Thyroid gland (tissue), 4 donors: Measurements from ENCODE around the gene PYGM. TPM values are rescaled to one million over a fixed set of nuclear protein-coding genes. Genes with fewer than 3 reads are reported as not detected.
"Not testable (repeated sequence)": the region's sequence is repeated elsewhere in the genome, so short reads cannot be mapped to it uniquely, and the experiment has no call there.

Experiments
- DNase-seq, 2 donors: peaks; one replicate each; pipeline ENCODE4 v3.0.0-alpha.2; 2019
- H3K27ac ChIP-seq, 3 donors: fragments of 200-600 bp; sonication (generic); 1 replicate in 2 of 3; 2 replicates in 1 of 3; pipeline ENCODE4 v1.5.1; 2016 to 2019; ENCODE audit warnings: mild to moderate bottlenecking in 1 of 3, moderate library complexity in 1 of 3
- H3K27me3 ChIP-seq: fragments of 200-600 bp; sonication (generic); one replicate; pipeline ENCODE4 v1.5.1; 2019
- H3K36me3 ChIP-seq, 2 donors: fragments of 200-600 bp; sonication (generic); one replicate each; pipeline ENCODE4 v1.5.1; 2016 to 2019
- H3K4me1 ChIP-seq, 2 donors: fragments of 200-600 bp; sonication (generic); one replicate each; pipeline ENCODE4 v1.5.1; 2017 to 2019
- H3K4me3 ChIP-seq, 3 donors: fragments of 200-600 bp; sonication (generic); replicated peaks in 1 of 3; 1 replicate in 2 of 3; 2 replicates in 1 of 3; pipeline ENCODE4 v1.5.1; 2016; ENCODE audit warnings: mild to moderate bottlenecking in 1 of 3
- H3K9me3 ChIP-seq: fragments of 200-600 bp; sonication (generic); one replicate; pipeline ENCODE4 v1.5.1; 2017
- POLR2A ChIP-seq, 2 donors: fragments of 450-650 bp; IDR thresholded peaks; one replicate each; pipeline ENCODE4 v1.6.1; 2017; ENCODE audit warnings: antibody characterized with exemption in 2 of 2, mild to moderate bottlenecking in 2 of 2, moderate library complexity in 1 of 2
- WGBS, 2 donors: methylation state at CpG; one replicate each; pipeline ENCODE4 v1.1.5; 2017; 5-methylcytosine and 5-hydroxymethylcytosine counted together
- intact Hi-C: fragments of 100-400 bp; cut with DNase I; formaldehyde crosslinking; loops from one replicate; pipeline ENCODE4 v1.15.1; 2023
- total RNA-seq, 4 donors: library from RNA; depleted of rRNA; stranded (reverse); fragments of >200 nt; gene quantifications; one replicate each; pipeline ENCODE4 v1.2.3, GENCODE V29; 2016
- TF ChIP-seq, protein P1 (sequence below), 6 experiments: fragments of 200-600 bp in 3 of 6; fragments of 450-650 bp in 3 of 6; sonication (generic) in 3 of 6; IDR thresholded peaks; one replicate each; pipeline ENCODE4 v1.5.1; 2016 to 2019; ENCODE audit warnings: antibody characterized with exemption in 6 of 6, mild to moderate bottlenecking in 2 of 6, inconsistent platforms in 1 of 6, moderate library complexity in 1 of 6

The PYGM gene
- total RNA-seq, 4 donors from 2014 or later: 4.3 to 14.8 (median 6.7) TPM

DNA sequence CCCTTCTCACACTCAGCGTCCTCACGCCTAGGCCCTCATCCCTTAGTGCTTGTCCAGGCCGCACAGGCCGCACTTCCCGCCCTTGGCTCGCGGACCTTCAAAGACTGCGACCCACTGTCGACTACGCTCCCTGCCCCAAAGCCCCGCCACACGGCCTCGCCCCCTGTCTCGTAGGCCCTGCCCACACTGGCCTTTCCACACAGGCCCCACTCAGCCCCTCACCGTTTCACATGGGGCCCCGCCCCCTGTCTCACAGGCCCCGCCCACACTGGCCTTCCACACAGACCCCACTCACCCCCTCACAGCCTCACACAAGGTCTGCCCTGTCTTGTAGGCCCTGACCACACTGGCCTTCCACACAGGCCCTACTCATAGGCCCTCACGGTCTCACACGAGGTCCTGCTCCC lies 47.8 kb downstream of the PYGM start:
- Histone ChIP-seq H3K27me3 (peaks cover 10% of the 10 kb centered on the region), H3K36me3 (no peaks in the 10 kb centered on the region), H3K27ac (no peak overlapping the region), H3K4me3 (no peak overlapping the region), H3K9me3 (no peaks in the 10 kb centered on the region), H3K4me1 (peaks cover 0 to 23% of the 10 kb centered on the region in 2 donors)
- TF ChIP-seq POLR2A (IDR thresholded peaks at IDR 0.05): no peak
- TF ChIP-seq, protein P1, sequence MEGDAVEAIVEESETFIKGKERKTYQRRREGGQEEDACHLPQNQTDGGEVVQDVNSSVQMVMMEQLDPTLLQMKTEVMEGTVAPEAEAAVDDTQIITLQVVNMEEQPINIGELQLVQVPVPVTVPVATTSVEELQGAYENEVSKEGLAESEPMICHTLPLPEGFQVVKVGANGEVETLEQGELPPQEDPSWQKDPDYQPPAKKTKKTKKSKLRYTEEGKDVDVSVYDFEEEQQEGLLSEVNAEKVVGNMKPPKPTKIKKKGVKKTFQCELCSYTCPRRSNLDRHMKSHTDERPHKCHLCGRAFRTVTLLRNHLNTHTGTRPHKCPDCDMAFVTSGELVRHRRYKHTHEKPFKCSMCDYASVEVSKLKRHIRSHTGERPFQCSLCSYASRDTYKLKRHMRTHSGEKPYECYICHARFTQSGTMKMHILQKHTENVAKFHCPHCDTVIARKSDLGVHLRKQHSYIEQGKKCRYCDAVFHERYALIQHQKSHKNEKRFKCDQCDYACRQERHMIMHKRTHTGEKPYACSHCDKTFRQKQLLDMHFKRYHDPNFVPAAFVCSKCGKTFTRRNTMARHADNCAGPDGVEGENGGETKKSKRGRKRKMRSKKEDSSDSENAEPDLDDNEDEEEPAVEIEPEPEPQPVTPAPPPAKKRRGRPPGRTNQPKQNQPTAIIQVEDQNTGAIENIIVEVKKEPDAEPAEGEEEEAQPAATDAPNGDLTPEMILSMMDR (IDR thresholded peaks at IDR 0.05): no peak
- no peak for DNase-seq
- intact Hi-C loops: no loop called here
- 55 to 60% methylated on average over 18 to 19 of the region's 19 CpGs for WGBS, 2 donors

DNA sequence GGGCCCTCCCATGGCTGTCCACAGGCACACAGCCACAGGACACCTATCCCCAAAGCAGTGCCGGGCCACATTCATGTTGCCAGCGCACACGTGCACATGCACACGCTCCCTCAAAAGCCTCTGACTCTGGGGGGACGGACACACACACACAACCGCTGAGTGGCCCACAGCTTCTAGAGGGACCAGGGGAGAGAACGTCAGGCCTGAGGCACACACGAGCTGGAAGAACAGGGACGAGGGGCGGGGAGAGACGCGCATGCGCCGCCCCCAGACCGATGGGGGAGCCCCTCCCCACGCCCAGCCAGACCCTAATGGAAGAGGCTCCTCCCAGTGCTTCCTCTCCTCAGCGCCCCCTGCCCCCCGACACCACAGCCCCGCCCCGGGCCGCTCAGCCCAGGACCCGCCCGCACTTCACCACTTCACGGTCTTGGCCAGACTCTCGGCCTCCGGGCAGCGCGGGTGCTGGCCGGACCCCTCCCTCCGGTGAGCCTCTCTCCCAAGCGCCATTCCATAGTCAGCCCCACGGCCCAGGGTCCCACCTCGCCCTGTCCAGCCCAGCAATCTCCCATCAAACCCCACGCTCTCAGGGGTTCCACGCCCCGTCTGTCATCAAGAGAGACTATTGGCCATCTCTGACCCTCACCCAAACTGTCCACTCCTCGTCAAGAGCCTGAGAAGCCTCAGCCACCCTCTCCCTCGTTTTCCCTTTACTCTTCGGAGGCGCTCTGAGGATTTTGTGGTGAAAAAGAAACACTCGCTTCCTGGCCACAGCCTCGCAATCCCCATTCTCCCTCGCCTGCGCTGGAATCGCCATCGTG lies 48.4 kb downstream of the PYGM start:
- H3K9me3 ChIP-seq: no peaks in the 10 kb centered on the region
- H3K27me3 ChIP-seq: peaks cover 10% of the 10 kb centered on the region
- DNase-seq: peak in 1 of 2 donors; percentile 39
- intact Hi-C loops: no loop called here
- H3K4me1 ChIP-seq: peaks cover 0 to 23% of the 10 kb centered on the region in 2 donors
- H3K27ac ChIP-seq: no peak overlapping the region
- H3K36me3 ChIP-seq: no peaks in the 10 kb centered on the region
- H3K4me3 ChIP-seq: no peak overlapping the region
- TF ChIP-seq, protein P1 (IDR thresholded peaks at IDR 0.05): no peak
- no peak for TF ChIP-seq POLR2A (IDR thresholded peaks at IDR 0.05)
- WGBS, 2 donors: 28 to 32% methylated on average over 24 of the region's 46 CpGs

DNA sequence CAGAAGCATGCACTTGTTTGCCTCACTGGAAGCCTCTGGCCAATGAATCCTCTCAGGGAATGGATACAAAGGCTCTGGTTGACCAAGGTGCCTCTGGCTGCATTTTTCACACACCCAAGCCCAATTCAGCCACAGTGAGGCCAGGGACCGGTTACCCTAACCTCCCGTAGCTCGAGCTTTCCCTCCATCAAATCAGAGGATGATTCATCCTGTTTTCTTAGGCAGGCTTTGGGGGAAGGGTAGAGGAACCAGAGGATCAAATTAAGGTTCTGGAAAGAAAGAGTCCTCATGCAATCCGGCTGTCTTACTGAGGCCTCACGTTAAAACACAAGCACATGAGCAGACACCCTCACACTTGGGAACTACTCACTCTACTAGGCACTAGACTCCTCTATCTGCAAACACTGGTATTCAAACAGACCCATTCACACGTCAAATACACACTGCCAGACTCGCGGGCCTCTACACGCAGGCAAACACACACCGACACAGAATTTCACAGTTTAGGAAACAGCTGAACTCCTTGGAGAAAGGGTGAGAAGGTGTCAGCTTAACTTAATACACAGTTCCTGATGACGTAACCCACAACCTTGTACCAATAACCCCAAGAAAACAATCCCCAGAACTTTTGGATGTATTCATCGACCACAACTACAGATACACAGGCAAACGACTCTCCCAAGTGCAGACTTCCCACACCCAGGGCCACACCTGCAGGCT lies 49.2 kb downstream of the PYGM start:
- no peak overlapping the region for H3K27ac ChIP-seq
- H3K9me3 ChIP-seq: no peaks in the 10 kb centered on the region
- 50 to 59% methylated on average over 12 to 13 of the region's 13 CpGs for WGBS, 2 donors
- DNase-seq: no peak
- no peaks in the 10 kb centered on the region for H3K36me3 ChIP-seq
- TF ChIP-seq, protein P1 (IDR thresholded peaks at IDR 0.05): no peak
- TF ChIP-seq POLR2A (IDR thresholded peaks at IDR 0.05): no peak
- H3K27me3 ChIP-seq: peaks cover 10% of the 10 kb centered on the region
- H3K4me1 ChIP-seq: peaks cover 3 to 26% of the 10 kb centered on the region in 2 donors
- intact Hi-C loops: no loop called here
- no peak overlapping the region for H3K4me3 ChIP-seq

DNA sequence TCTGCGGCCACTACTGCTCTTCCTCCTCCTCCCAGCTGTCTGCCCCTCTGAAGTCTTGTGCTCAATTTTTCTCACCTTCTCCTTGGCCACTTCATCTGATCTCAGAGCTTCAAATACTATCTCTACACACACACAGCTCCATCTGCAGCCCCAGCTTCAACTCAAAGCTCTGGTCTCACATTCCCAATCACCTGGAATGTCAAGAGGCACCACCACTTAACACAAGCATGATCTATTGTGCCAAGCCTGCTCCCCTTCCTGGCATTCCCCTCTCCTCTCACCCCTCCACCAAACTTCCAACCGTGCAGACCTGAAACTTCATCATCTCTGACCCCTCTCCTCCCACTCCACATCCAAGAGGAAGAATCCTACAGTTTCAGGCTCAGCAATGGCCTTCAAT lies 54.3 kb downstream of the PYGM start:
- Histone ChIP-seq H3K36me3 (no peaks in the 10 kb centered on the region), H3K27ac (peak overlapping the region in 1 of 3 donors; percentile 64), H3K9me3 (no peaks in the 10 kb centered on the region), H3K4me1 (peaks cover 12 to 14% of the 10 kb centered on the region in 2 donors), H3K4me3 (no peak overlapping the region), H3K27me3 (no peaks in the 10 kb centered on the region)
- DNase-seq: peak; percentile 76 to 80
- intact Hi-C loops: no loop called here
- TF ChIP-seq, protein P1 (IDR thresholded peaks at IDR 0.05): no peak
- TF ChIP-seq POLR2A (IDR thresholded peaks at IDR 0.05): no peak
- 21 to 29% methylated on average over 2 of the region's 2 CpGs for WGBS, 2 donors

DNA sequence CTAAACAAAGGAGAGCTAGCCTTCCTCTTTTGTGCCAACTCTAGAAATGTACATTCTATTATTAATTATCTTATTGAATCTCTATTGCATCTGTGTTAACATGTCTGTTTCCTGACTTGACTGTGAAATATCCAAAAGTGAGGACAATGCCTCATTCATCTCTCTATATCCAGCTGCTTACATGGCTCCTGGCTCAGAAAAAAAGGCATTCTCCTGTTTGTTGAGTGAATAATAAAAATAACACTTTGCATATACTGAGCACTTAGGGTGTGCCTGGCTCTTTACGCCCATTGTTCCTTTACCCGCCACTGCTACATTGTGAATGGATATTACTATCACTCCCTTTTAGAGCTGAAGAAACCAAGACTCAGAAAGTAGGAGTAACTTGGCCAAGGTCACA lies 56.7 kb downstream of the PYGM start:
- WGBS, 2 donors: 91 to 95% methylated on average over 2 of the region's 2 CpGs
- no peaks in the 10 kb centered on the region for H3K9me3 ChIP-seq
- intact Hi-C loops: no loop called here
- no peak overlapping the region for H3K27ac ChIP-seq
- no peak overlapping the region for H3K4me3 ChIP-seq
- no peaks in the 10 kb centered on the region for H3K27me3 ChIP-seq
- peaks cover 12 to 14% of the 10 kb centered on the region in 2 donors for H3K4me1 ChIP-seq
- TF ChIP-seq, protein P1 (IDR thresholded peaks at IDR 0.05): no peak
- TF ChIP-seq POLR2A (IDR thresholded peaks at IDR 0.05): no peak
- no peak for DNase-seq
- no peaks in the 10 kb centered on the region for H3K36me3 ChIP-seq

DNA sequence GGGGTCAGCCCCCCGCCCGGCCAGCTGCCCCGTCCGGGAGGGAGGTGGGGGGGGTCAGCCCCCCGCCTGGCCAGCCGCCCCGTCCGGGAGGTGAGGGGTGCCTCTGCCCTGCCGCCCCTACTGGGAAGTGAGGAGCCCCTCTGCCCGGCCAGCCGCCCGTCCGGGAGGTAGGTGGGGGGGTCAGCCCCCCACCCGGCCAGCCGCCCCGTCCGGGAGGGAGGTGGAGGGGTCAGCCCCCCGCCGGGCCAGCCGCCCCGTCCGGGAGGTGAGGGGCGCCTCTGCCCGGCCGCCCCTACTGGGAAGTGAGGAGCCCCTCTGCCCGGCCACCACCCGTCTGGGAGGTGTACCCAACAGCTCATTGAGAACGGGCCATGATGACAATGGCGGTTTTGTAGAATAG lies 57.8 kb downstream of the PYGM start:
- DNase-seq, H3K36me3 ChIP-seq, H3K27me3 ChIP-seq, H3K9me3 ChIP-seq, H3K4me3 ChIP-seq, intact Hi-C loops, H3K27ac ChIP-seq: not testable (repeated sequence)
- H3K4me1 ChIP-seq: peaks cover 12 to 14% of the 10 kb centered on the region in 2 donors
- 87 to 95% methylated on average over 5 to 8 of the region's 29 CpGs for WGBS, 2 donors
